SU-DHL-6 (cell line): Measurements from ENCODE around the gene LPAR1.

ENCODE experiments used
- H2AFZ ChIP-seq: fragments of 200-600 bp; sonication (generic); 2 replicates; pipeline ENCODE4 v1.6.1; 2014; ENCODE audit warnings: low read depth, mild to moderate bottlenecking, moderate library complexity, mixed read lengths, antibody characterized with exemption, low read length; ENCODE audit not compliant: severe bottlenecking
- H3F3A ChIP-seq: fragments of 200-600 bp; shearing (Covaris generic); 2 replicates; pipeline ENCODE4 v1.6.0; 2016; ENCODE audit warnings: antibody characterized with exemption, mild to moderate bottlenecking; ENCODE audit not compliant: insufficient read depth
- H3K27ac ChIP-seq: fragments of 200-600 bp; sonication (generic); 2 replicates; pipeline ENCODE4 v1.5.1; 2016; ENCODE audit warnings: low read depth, mild to moderate bottlenecking, low read length, moderate library complexity, mixed read lengths
- H3K27me3 ChIP-seq: fragments of 200-600 bp; sonication (generic), shearing (Covaris generic); 2 replicates; pipeline ENCODE4 v1.6.0; 2014; ENCODE audit warnings: mild to moderate bottlenecking, low read length
- H3K36me3 ChIP-seq: fragments of 200-600 bp; sonication (generic); 2 replicates; pipeline ENCODE4 v1.6.1; 2014; ENCODE audit warnings: mild to moderate bottlenecking, low read length, mixed read lengths
- H3K4me2 ChIP-seq: fragments of 300-600, 200-600 bp; shearing (Covaris generic), sonication (generic); 2 replicates; pipeline ENCODE4 v1.6.0; 2014; ENCODE audit warnings: low read length, low read depth, mild to moderate bottlenecking; ENCODE audit not compliant: poor library complexity, severe bottlenecking
- H3K4me3 ChIP-seq: fragments of 200-600 bp; sonication (generic); 2 replicates; pipeline ENCODE4 v1.5.1; 2014; ENCODE audit warnings: antibody characterized with exemption, low read length, mild to moderate bottlenecking, mixed read lengths; ENCODE audit not compliant: insufficient read depth, poor library complexity, severe bottlenecking
- H3K79me2 ChIP-seq: fragments of 200-600 bp; sonication (generic); 2 replicates; pipeline ENCODE4 v1.6.1; 2014; ENCODE audit warnings: mild to moderate bottlenecking, low read length, moderate library complexity; ENCODE audit not compliant: insufficient read depth
- H3K9ac ChIP-seq: fragments of 200-600 bp; sonication (generic); 2 replicates; pipeline ENCODE4 v1.7.0; 2014; ENCODE audit warnings: mild to moderate bottlenecking, low read length
- H3K9me2 ChIP-seq: fragments of 200-600 bp; sonication (generic); replicated peaks from 2 replicates; pipeline ENCODE4 v1.6.1; 2014; ENCODE audit warnings: low read length; ENCODE audit not compliant: insufficient read depth
- H3K9me3 ChIP-seq: fragments of 200-600 bp; sonication (generic); 2 replicates; pipeline ENCODE4 v1.6.1; 2014; ENCODE audit warnings: low read length, mixed read lengths; ENCODE audit not compliant: insufficient read depth
- H4K20me1 ChIP-seq: fragments of 200-600 bp; sonication (generic); 2 replicates; pipeline ENCODE4 v1.6.1; 2014; ENCODE audit warnings: low read depth, mild to moderate bottlenecking, antibody characterized with exemption, low read length, moderate library complexity, mixed read lengths
- EZH2phosphoT487 ChIP-seq: fragments of 200-600 bp; sonication (generic), shearing (Covaris generic); conservative IDR thresholded peaks from 2 replicates; pipeline ENCODE4 v1.6.1; 2018; ENCODE audit warnings: mild to moderate bottlenecking, antibody characterized with exemption, low read length, moderate library complexity, mixed read lengths
- TF ChIP-seq, protein P1 (sequence below): fragments of 200-600 bp; sonication (generic); IDR thresholded peaks from one replicate; pipeline ENCODE4 v1.5.1; 2017; ENCODE audit warnings: antibody characterized with exemption, mild to moderate bottlenecking, low read length, moderate library complexity; ENCODE audit not compliant: insufficient read depth, poor library complexity, severe bottlenecking

Gene LPAR1

DNA sequence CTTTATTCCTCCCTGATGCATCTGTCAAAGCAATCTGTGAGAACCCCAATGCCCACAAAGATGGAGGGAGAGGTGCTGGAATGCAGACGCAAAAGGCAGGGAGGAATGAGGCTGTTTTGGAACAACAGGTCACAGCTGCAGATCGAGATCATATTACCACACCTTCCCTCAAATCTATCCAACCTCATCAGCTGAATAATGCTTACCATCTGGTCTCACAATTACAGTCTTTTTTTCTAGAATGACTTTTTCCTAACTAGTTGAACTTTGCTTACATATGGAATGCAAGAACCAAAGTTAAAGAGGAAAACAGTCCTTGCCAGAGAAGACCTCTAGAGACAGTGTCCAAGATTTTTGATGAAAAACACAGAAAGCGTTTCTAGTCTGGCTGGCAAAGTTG, 158.1 kb downstream of the LPAR1 start:
- Histone ChIP-seq H3K27ac (no peak overlapping the region), H3K27me3 (no peaks in the 10 kb centered on the region), H4K20me1 (no peaks in the 10 kb centered on the region), H3K9me3 (no peaks in the 10 kb centered on the region), H3K79me2 (no peaks in the 10 kb centered on the region), H3K4me3 (no peak overlapping the region), H2AFZ (no peak overlapping the region), H3K9me2 (no peaks in the 10 kb centered on the region), H3F3A (no peaks in the 10 kb centered on the region), H3K4me2 (no peak overlapping the region), H3K9ac (no peak overlapping the region), H3K36me3 (no peaks in the 10 kb centered on the region)
- TF ChIP-seq, protein P1, sequence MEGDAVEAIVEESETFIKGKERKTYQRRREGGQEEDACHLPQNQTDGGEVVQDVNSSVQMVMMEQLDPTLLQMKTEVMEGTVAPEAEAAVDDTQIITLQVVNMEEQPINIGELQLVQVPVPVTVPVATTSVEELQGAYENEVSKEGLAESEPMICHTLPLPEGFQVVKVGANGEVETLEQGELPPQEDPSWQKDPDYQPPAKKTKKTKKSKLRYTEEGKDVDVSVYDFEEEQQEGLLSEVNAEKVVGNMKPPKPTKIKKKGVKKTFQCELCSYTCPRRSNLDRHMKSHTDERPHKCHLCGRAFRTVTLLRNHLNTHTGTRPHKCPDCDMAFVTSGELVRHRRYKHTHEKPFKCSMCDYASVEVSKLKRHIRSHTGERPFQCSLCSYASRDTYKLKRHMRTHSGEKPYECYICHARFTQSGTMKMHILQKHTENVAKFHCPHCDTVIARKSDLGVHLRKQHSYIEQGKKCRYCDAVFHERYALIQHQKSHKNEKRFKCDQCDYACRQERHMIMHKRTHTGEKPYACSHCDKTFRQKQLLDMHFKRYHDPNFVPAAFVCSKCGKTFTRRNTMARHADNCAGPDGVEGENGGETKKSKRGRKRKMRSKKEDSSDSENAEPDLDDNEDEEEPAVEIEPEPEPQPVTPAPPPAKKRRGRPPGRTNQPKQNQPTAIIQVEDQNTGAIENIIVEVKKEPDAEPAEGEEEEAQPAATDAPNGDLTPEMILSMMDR, result no peak
- TF ChIP-seq EZH2phosphoT487, result no peak

DNA sequence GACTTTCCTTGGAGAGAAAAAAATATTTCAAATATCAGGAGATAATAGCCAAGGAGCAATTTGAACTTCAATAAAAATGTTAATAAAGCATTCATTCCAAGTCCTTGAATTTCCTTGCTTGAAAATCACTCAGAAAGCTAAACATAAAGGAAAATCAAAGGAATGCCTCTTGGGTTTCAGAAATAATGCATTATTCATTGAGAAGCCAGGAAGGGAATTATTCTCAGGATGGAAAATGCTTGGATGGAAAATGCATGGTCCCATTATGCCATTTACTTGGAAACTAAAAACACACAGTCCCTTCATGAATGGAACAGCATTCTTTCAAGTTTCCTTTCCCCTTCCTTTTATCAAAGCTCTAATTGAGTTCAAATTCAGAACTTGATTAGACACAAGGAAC, 160.9 kb downstream of the LPAR1 start:
- no peak overlapping the region for H3K27ac ChIP-seq
- TF ChIP-seq, protein P1, result no peak
- TF ChIP-seq EZH2phosphoT487, result no peak
- no peaks in the 10 kb centered on the region for H3F3A ChIP-seq
- no peak overlapping the region for H3K4me3 ChIP-seq
- H3K9ac ChIP-seq, result no peak overlapping the region
- no peaks in the 10 kb centered on the region for H3K79me2 ChIP-seq
- no peaks in the 10 kb centered on the region for H3K36me3 ChIP-seq
- no peak overlapping the region for H3K4me2 ChIP-seq
- H3K27me3 ChIP-seq, result no peaks in the 10 kb centered on the region
- no peaks in the 10 kb centered on the region for H3K9me2 ChIP-seq
- H2AFZ ChIP-seq, result no peak overlapping the region
- no peaks in the 10 kb centered on the region for H3K9me3 ChIP-seq
- H4K20me1 ChIP-seq, result no peaks in the 10 kb centered on the region

DNA sequence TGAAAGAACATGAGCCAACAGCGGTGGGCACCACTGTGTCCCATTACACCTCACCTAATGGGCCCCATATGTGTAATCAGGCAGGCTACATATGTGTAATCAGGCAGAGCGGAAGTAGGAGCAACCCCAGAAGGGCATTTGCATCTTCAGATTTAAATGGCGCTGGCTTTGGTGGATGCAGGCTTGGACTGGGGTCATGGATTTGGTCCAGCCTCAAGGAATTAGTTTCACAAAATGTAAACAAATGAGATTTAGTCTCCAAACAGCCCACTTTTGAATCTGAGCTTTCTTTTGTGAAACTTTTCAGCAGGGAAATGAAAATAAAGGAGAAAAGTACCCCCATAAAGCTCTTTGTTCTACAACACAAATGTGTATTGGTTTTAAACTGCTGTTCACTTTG, 161.3 kb downstream of the LPAR1 start:
- H3K9me2 ChIP-seq, result no peaks in the 10 kb centered on the region
- H3K27ac ChIP-seq, result no peak overlapping the region
- H3K36me3 ChIP-seq, result no peaks in the 10 kb centered on the region
- TF ChIP-seq, protein P1, result no peak
- no peak for TF ChIP-seq EZH2phosphoT487
- H3F3A ChIP-seq, result no peaks in the 10 kb centered on the region
- no peak overlapping the region for H3K9ac ChIP-seq
- H4K20me1 ChIP-seq, result no peaks in the 10 kb centered on the region
- no peaks in the 10 kb centered on the region for H3K27me3 ChIP-seq
- H3K4me3 ChIP-seq, result no peak overlapping the region
- H3K9me3 ChIP-seq, result no peaks in the 10 kb centered on the region
- H2AFZ ChIP-seq, result no peak overlapping the region
- H3K79me2 ChIP-seq, result no peaks in the 10 kb centered on the region
- H3K4me2 ChIP-seq, result no peak overlapping the region
